Measurements from ENCODE around the gene GAGE12C.
"Not testable (repeated sequence)": the region's sequence is repeated elsewhere in the genome, so short reads cannot be mapped to it uniquely, and the experiment has no call there.

- TF ChIP-seq TAF1 (IDR thresholded peaks at IDR 0.05; ENCODE audit: low read depth, low read length); EZH2 (IDR thresholded peaks at IDR 0.05; ENCODE audit: low read depth, low read length, severe bottlenecking); PHF8 (conservative IDR thresholded peaks at IDR 0.05; ENCODE audit: low read depth, low read length); SUZ12 (IDR thresholded peaks at IDR 0.05; ENCODE audit: low read length); CBX8 (IDR thresholded peaks at IDR 0.05; ENCODE audit: borderline replicate concordance, low read depth, low read length); BACH1 (IDR thresholded peaks at IDR 0.05; ENCODE audit: low read length); EP300 (IDR thresholded peaks at IDR 0.05; ENCODE audit: borderline replicate concordance in 1 of 2, low read depth in 2 of 2, low read length in 2 of 2); POLR2A (IDR thresholded peaks at IDR 0.05; ENCODE audit: control extremely low read depth in 1 of 2, low read depth in 2 of 2, low read length in 2 of 2); TCF12 (IDR thresholded peaks at IDR 0.05; ENCODE audit: low read depth, low read length); RAD21 (IDR thresholded peaks at IDR 0.05 in 1 of 2, conservative IDR thresholded peaks at IDR 0.05 in 1 of 2; ENCODE audit: low read depth in 2 of 2, low read length in 2 of 2); KDM1A (IDR thresholded peaks at IDR 0.05; ENCODE audit: borderline replicate concordance, low read length); KDM5A (IDR thresholded peaks at IDR 0.05; ENCODE audit: low read length): not testable (repeated sequence)
- TF ChIP-seq, protein P1, sequence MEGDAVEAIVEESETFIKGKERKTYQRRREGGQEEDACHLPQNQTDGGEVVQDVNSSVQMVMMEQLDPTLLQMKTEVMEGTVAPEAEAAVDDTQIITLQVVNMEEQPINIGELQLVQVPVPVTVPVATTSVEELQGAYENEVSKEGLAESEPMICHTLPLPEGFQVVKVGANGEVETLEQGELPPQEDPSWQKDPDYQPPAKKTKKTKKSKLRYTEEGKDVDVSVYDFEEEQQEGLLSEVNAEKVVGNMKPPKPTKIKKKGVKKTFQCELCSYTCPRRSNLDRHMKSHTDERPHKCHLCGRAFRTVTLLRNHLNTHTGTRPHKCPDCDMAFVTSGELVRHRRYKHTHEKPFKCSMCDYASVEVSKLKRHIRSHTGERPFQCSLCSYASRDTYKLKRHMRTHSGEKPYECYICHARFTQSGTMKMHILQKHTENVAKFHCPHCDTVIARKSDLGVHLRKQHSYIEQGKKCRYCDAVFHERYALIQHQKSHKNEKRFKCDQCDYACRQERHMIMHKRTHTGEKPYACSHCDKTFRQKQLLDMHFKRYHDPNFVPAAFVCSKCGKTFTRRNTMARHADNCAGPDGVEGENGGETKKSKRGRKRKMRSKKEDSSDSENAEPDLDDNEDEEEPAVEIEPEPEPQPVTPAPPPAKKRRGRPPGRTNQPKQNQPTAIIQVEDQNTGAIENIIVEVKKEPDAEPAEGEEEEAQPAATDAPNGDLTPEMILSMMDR (IDR thresholded peaks at IDR 0.05; ENCODE audit: control extremely low read depth in 1 of 3, insufficient read depth in 1 of 3, low read depth in 1 of 3, low read length in 3 of 3): not testable (repeated sequence)
These were observed 47.7 kb downstream of the GAGE12C start, which contains the start of gene GAGE12H for GRCh38 chrX:49579649-49580048.
